ENCODE measurements around the gene IFT122. TPM values are rescaled to one million over a fixed set of nuclear protein-coding genes. Genes with fewer than 3 reads are reported as not detected.
"Not testable (repeated sequence)": the region's sequence is repeated elsewhere in the genome, so short reads cannot be mapped to it uniquely, and the experiment has no call there.

The IFT122 gene
- polyA plus RNA-seq, 1 donor from 2014 or later = 4.5 TPM

- H3K4me1 Mint-ChIP-seq, H3K9me3 Mint-ChIP-seq, H3K36me3 Mint-ChIP-seq, H3K27me3 Mint-ChIP-seq, H3K4me3 Mint-ChIP-seq, H3K27ac Mint-ChIP-seq: not testable (repeated sequence)
These were observed 75.2 kb downstream of the IFT122 start for GRCh38 chr3:129515108-129515820.

- not testable (repeated sequence) for H3K4me3 Mint-ChIP-seq, H3K36me3 Mint-ChIP-seq, H3K27ac Mint-ChIP-seq, H3K27me3 Mint-ChIP-seq, H3K9me3 Mint-ChIP-seq, H3K4me1 Mint-ChIP-seq
These were observed 75.9 kb downstream of the IFT122 start for GRCh38 chr3:129515821-129516432.

DNA sequence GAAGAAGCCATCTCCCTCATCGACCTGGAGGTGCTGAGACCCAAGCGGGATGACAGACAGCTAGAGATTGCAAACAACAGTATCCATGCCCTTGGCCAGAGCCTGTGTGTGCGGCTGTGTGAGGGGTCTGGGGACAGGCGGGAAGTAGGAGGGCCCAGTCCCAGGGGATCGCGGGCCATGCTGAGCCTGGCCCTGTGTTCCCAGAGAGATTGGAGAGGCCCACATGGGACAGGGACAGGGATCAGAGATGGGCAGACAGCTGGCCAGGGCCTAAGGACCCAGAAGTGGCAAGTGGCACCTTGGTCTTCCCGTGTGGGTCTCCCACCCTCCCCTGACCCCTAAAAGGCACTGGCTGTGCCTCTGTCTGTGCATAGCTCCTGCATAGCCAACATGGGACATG is 77.5 kb downstream of the IFT122 start:
- H3K27ac Mint-ChIP-seq = peak overlapping the region in 1 of 3 donors; percentile 88
- peaks cover 7% of the 10 kb centered on the region for H3K36me3 Mint-ChIP-seq
- H3K9me3 Mint-ChIP-seq = no peaks in the 10 kb centered on the region
- H3K27me3 Mint-ChIP-seq = no peaks in the 10 kb centered on the region
- no peaks in the 10 kb centered on the region for H3K4me1 Mint-ChIP-seq
- no peak overlapping the region for H3K4me3 Mint-ChIP-seq

- H3K4me1 Mint-ChIP-seq = no peaks in the 10 kb centered on the region
- no peaks in the 10 kb centered on the region for H3K9me3 Mint-ChIP-seq
- no peak overlapping the region for H3K27ac Mint-ChIP-seq
- H3K36me3 Mint-ChIP-seq = peaks cover 7% of the 10 kb centered on the region
- no peak overlapping the region for H3K4me3 Mint-ChIP-seq
- no peaks in the 10 kb centered on the region for H3K27me3 Mint-ChIP-seq
These were observed 78.1 kb downstream of the IFT122 start for GRCh38 chr3:129518038-129518561.

GRCh38 chr3:129518581-129518980 is 78.6 kb downstream of the IFT122 start:
- H3K27me3 Mint-ChIP-seq = no peaks in the 10 kb centered on the region
- H3K9me3 Mint-ChIP-seq = no peaks in the 10 kb centered on the region
- H3K36me3 Mint-ChIP-seq = peaks cover 7% of the 10 kb centered on the region
- H3K4me1 Mint-ChIP-seq = no peaks in the 10 kb centered on the region
- no peak overlapping the region for H3K27ac Mint-ChIP-seq
- H3K4me3 Mint-ChIP-seq = no peak overlapping the region

DNA sequence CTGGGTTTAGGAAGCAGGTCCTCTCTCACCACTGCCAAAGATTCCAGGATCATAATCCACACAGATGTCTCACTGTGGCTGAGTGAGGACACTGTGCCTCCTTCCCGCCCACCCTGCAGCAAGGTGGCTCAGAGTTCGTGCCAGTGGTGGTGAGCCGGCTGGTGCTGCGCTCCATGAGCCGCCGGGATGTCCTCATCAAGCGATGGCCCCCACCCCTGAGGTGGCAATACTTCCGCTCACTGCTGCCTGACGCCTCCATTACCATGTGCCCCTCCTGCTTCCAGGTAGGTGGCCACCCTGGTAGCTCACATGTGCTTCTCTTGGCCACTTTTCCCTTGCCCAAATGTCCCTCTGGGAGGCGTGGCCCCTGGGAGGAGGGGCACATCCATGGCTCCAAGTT is 79.4 kb downstream of the IFT122 start:
- H3K27me3 Mint-ChIP-seq = no peaks in the 10 kb centered on the region
- H3K36me3 Mint-ChIP-seq = peaks cover 7% of the 10 kb centered on the region
- no peaks in the 10 kb centered on the region for H3K4me1 Mint-ChIP-seq
- H3K27ac Mint-ChIP-seq = peak overlapping the region in 1 of 3 donors; percentile 65
- no peak overlapping the region for H3K4me3 Mint-ChIP-seq
- H3K9me3 Mint-ChIP-seq = no peaks in the 10 kb centered on the region

DNA sequence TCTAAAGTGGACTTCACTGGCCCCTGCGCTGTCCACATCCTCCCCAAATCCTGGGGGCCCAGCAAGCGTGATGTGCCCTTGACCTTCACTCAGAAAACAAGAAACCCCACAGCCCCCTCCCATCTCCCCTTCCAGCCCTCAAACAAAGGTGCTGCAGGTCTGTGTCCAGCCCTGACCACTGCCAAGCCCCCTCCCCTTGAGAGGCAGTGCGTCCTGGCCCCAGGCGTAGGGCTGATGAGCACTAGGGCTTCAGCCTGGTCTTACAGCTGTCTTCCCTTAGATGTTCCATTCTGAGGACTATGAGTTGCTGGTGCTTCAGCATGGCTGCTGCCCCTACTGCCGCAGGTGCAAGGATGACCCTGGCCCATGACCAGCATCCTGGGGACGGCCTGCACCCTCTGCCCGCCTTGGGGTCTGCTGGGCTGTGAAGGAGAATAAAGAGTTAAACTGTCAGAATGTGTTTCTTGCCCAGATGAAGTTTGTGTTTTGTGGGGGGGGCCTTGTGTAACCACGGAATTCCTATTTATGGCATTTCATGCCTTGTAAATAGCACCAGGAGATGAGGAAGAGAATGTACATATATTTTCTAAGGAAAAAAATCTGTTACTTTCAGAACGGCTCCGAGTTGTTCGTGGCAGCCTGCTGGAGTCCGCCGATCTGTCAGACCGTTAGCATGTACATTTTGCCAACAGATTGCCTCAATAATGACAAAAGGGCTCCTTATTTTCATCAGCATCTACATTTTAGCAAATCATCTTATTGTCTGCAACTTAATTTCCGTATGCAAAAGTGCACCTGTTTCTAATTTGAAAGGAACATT is 80.1 kb downstream of the IFT122 start:
- H3K36me3 Mint-ChIP-seq = peaks cover 4% of the 10 kb centered on the region
- H3K4me1 Mint-ChIP-seq = no peaks in the 10 kb centered on the region
- H3K4me3 Mint-ChIP-seq = no peak overlapping the region
- H3K27ac Mint-ChIP-seq = peak overlapping the region in 1 of 3 donors; percentile 65
- no peaks in the 10 kb centered on the region for H3K9me3 Mint-ChIP-seq
- no peaks in the 10 kb centered on the region for H3K27me3 Mint-ChIP-seq

- peaks cover 4% of the 10 kb centered on the region for H3K36me3 Mint-ChIP-seq
- H3K27ac Mint-ChIP-seq = peak overlapping the region in 1 of 3 donors; percentile 29
- H3K4me1 Mint-ChIP-seq = peaks cover 2 to 6% (median 4%) of the 10 kb centered on the region in 3 donors
- no peak overlapping the region for H3K4me3 Mint-ChIP-seq
- H3K27me3 Mint-ChIP-seq = no peaks in the 10 kb centered on the region
- no peaks in the 10 kb centered on the region for H3K9me3 Mint-ChIP-seq
These were observed 80.9 kb downstream of the IFT122 start for GRCh38 chr3:129520960-129521359.

DNA sequence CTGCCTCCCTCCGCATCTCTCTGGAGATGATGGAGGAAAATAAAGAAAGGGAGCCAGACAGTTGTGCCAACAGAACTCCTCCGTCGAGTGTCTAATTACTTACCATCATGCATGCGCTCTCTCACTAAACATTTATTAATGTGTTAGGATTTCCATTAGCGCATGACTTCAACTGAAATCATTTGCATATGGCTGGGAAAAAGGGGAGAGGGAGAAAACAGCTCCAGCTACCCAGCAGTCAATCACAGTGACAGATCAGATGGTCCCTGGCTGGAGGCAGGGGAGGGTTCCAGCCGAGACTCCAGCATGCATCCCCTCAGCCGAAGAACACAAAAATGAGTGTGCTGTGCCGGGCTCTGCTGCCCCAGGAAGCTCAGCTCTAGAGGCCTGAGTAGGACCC is 81.6 kb downstream of the IFT122 start:
- H3K4me3 Mint-ChIP-seq = no peak overlapping the region
- H3K9me3 Mint-ChIP-seq = no peaks in the 10 kb centered on the region
- peak overlapping the region in 1 of 3 donors; percentile 29 for H3K27ac Mint-ChIP-seq
- H3K27me3 Mint-ChIP-seq = no peaks in the 10 kb centered on the region
- H3K4me1 Mint-ChIP-seq = peaks cover 7 to 10% (median 8%) of the 10 kb centered on the region in 3 donors
- peaks cover 4% of the 10 kb centered on the region for H3K36me3 Mint-ChIP-seq

DNA sequence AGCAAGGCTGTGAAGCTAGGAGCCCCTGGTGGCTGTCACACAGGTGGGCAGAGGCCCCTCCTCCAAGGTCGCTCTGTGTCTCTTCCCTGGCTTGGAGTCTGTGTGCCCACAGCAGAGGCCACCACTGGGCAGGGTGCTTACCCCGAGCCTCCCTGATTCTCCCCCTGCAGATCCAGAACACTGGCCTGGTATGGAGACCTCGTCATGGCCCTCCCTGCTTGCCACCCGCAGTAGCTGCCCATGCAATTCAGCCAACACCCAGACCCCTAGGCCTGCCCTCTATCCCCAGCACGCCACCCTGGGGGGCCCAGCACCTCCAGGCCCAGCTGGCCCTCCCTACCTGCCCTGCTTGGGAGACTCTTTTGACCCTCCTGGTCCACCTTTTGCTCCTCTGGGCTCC is 82.9 kb downstream of the IFT122 start:
- H3K4me1 Mint-ChIP-seq = peaks cover 7 to 11% (median 10%) of the 10 kb centered on the region in 3 donors
- no peak overlapping the region for H3K4me3 Mint-ChIP-seq
- peaks cover 2% of the 10 kb centered on the region for H3K36me3 Mint-ChIP-seq
- no peaks in the 10 kb centered on the region for H3K27me3 Mint-ChIP-seq
- no peaks in the 10 kb centered on the region for H3K9me3 Mint-ChIP-seq
- H3K27ac Mint-ChIP-seq = peak overlapping the region in 2 of 3 donors; percentile 39 to 60

GRCh38 chr3:129524081-129524480 is 84.1 kb downstream of the IFT122 start:
- no peaks in the 10 kb centered on the region for H3K9me3 Mint-ChIP-seq
- peaks cover 7 to 11% (median 10%) of the 10 kb centered on the region in 3 donors for H3K4me1 Mint-ChIP-seq
- peaks cover 1% of the 10 kb centered on the region for H3K36me3 Mint-ChIP-seq
- H3K27ac Mint-ChIP-seq = no peak overlapping the region
- no peak overlapping the region for H3K4me3 Mint-ChIP-seq
- H3K27me3 Mint-ChIP-seq = no peaks in the 10 kb centered on the region

DNA sequence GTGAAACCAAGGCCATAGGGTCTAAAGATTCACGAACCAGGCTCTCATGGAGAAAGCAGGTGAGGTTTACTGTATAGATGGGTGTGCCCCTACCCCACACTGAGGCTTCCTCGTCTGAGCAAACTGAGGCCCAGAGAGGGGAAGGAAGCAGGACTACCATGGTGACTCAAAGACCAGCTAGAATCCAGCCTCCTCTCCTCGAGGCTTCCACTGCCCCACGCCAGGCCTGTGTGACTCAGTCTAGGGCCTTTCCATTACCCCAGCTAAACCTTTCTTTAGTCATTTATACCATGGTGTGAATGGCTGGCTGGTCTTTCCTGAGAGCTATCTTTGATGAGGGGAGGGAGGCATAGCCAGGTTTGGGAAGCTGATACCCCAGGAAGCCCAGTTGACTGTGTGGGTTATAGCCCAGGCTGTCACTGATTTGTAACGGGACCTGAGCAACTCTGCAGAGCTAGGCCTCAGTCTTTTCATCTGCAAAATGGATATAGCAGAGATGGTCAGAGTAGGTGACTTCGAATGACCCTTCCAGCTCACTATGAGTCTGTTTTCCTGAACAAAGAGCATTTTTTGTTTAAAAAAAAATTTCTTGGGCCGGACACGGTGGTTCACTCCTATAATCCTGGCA is 85.4 kb downstream of the IFT122 start:
- Mint-ChIP-seq H3K4me1 (peaks cover 7 to 11% (median 10%) of the 10 kb centered on the region in 3 donors), H3K36me3 (no peaks in the 10 kb centered on the region), H3K4me3 (peak overlapping the region in 1 of 4 donors; percentile 35), H3K27me3 (no peaks in the 10 kb centered on the region), H3K9me3 (no peaks in the 10 kb centered on the region), H3K27ac (peak overlapping the region; percentile 49 to 94 (median 88))

GRCh38 chr3:129526121-129526900 is 86.3 kb downstream of the IFT122 start:
- peaks cover 7 to 11% (median 10%) of the 10 kb centered on the region in 3 donors for H3K4me1 Mint-ChIP-seq

GRCh38 chr3:129527262-129527661 is 87.2 kb downstream of the IFT122 start:
- no peaks in the 10 kb centered on the region for H3K36me3 Mint-ChIP-seq
- H3K9me3 Mint-ChIP-seq = no peaks in the 10 kb centered on the region
- peak overlapping the region in 1 of 4 donors; percentile 27 for H3K4me3 Mint-ChIP-seq
- no peaks in the 10 kb centered on the region for H3K27me3 Mint-ChIP-seq
- peak overlapping the region in 1 of 3 donors; percentile 47 for H3K27ac Mint-ChIP-seq
- H3K4me1 Mint-ChIP-seq = peaks cover 7 to 11% (median 10%) of the 10 kb centered on the region in 3 donors

More at GRCh38 chr3:129526121-129526900, 86.3 kb downstream of the IFT122 start:
- Mint-ChIP-seq H3K27me3 (no peaks in the 10 kb centered on the region), H3K4me3 (peak overlapping the region in 2 of 4 donors; percentile 35 to 51), H3K27ac (peak overlapping the region; percentile 49 to 94 (median 88)), H3K36me3 (no peaks in the 10 kb centered on the region), H3K9me3 (no peaks in the 10 kb centered on the region)

Data from IgD-negative memory B cell (primary cell).